ENCODE data around the gene FAM200B. TPM values are rescaled to one million over a fixed set of nuclear protein-coding genes. Genes with fewer than 3 reads are reported as not detected.
"Not testable (repeated sequence)": the region's sequence is repeated elsewhere in the genome, so short reads cannot be mapped to it uniquely, and the experiment has no call there.

FAM200B gene
- total RNA-seq, 1 donor from 2014 or later: 58.3 TPM

- Histone ChIP-seq H3K4me3 (no peak overlapping the region), H3K9ac (no peak overlapping the region), H3F3A (ENCODE audit: low read depth) (no peaks in the 10 kb centered on the region), H3K79me2 (ENCODE audit: low read depth) (no peaks in the 10 kb centered on the region), H3K4me2 (no peak overlapping the region), H3K9me3 (ENCODE audit: low read depth) (no peaks in the 10 kb centered on the region), H3K36me3 (no peaks in the 10 kb centered on the region), H2AFZ (replicated peaks) (no peak overlapping the region), H3K27me3 (no peaks in the 10 kb centered on the region), H3K4me1 (no peaks in the 10 kb centered on the region), H3K27ac (no peak overlapping the region), H4K20me1 (ENCODE audit: low read depth) (no peaks in the 10 kb centered on the region)
- Mint-ChIP-seq H3K9me3 (no peaks in the 10 kb centered on the region), H3K27ac (no peak overlapping the region), H3K36me3 (no peaks in the 10 kb centered on the region), H3K27me3 (ENCODE audit: insufficient read depth, low read depth) (no peaks in the 10 kb centered on the region), H3K4me3 (no peak overlapping the region), H3K4me1 (no peaks in the 10 kb centered on the region)
- DNase-seq (ENCODE audit: low spot score): no peak
- TF ChIP-seq CTCF (IDR thresholded peaks at IDR 0.05): no peak
- no peak for TF ChIP-seq EZH2 (IDR thresholded peaks at IDR 0.05)
- no peak for TF ChIP-seq EZH2phosphoT487 (IDR thresholded peaks at IDR 0.05)
Observed at GRCh38 chr4:15725608-15726007, 44.0 kb downstream of the FAM200B start.

GRCh38 chr4:15729910-15730533, 48.4 kb downstream of the FAM200B start:
- peak; percentile 81 for TF ChIP-seq CTCF (IDR thresholded peaks at IDR 0.05)
- no peak for TF ChIP-seq EZH2 (IDR thresholded peaks at IDR 0.05)
- no peak for TF ChIP-seq EZH2phosphoT487 (IDR thresholded peaks at IDR 0.05)
- Mint-ChIP-seq H3K27me3 (ENCODE audit: insufficient read depth, low read depth) (no peaks in the 10 kb centered on the region), H3K27ac (no peak overlapping the region), H3K36me3 (no peaks in the 10 kb centered on the region), H3K4me3 (no peak overlapping the region), H3K9me3 (peaks cover 3% of the 10 kb centered on the region), H3K4me1 (no peaks in the 10 kb centered on the region)
- DNase-seq (ENCODE audit: low spot score): peak; percentile 63
- Histone ChIP-seq H2AFZ (replicated peaks) (peak overlapping the region; percentile 40), H3K36me3 (no peaks in the 10 kb centered on the region), H3K27ac (no peak overlapping the region), H4K20me1 (ENCODE audit: low read depth) (no peaks in the 10 kb centered on the region), H3F3A (ENCODE audit: low read depth) (no peaks in the 10 kb centered on the region), H3K9me3 (ENCODE audit: low read depth) (no peaks in the 10 kb centered on the region), H3K9ac (no peak overlapping the region), H3K4me1 (no peaks in the 10 kb centered on the region), H3K79me2 (ENCODE audit: low read depth) (no peaks in the 10 kb centered on the region), H3K27me3 (no peaks in the 10 kb centered on the region), H3K4me3 (no peak overlapping the region), H3K4me2 (no peak overlapping the region)

GRCh38 chr4:15733061-15733460, 51.4 kb downstream of the FAM200B start:
- not testable (repeated sequence) for H3K27ac Mint-ChIP-seq; H3F3A ChIP-seq (ENCODE audit: low read depth); H3K4me1 Mint-ChIP-seq; H4K20me1 ChIP-seq (ENCODE audit: low read depth); H3K4me3 ChIP-seq; H3K27ac ChIP-seq; H3K9me3 ChIP-seq (ENCODE audit: low read depth); H3K36me3 ChIP-seq; H3K9ac ChIP-seq; H3K4me1 ChIP-seq; H3K4me2 ChIP-seq; H3K4me3 Mint-ChIP-seq; DNase-seq (ENCODE audit: low spot score); H3K27me3 ChIP-seq; H2AFZ ChIP-seq (replicated peaks); H3K79me2 ChIP-seq (ENCODE audit: low read depth); H3K27me3 Mint-ChIP-seq (ENCODE audit: insufficient read depth, low read depth); H3K36me3 Mint-ChIP-seq; H3K9me3 Mint-ChIP-seq

- no peaks in the 10 kb centered on the region for H3K79me2 ChIP-seq (ENCODE audit: low read depth)
- no peak overlapping the region for H3K4me3 Mint-ChIP-seq
- H2AFZ ChIP-seq (replicated peaks): no peak overlapping the region
- no peak for DNase-seq (ENCODE audit: low spot score)
- H3K4me3 ChIP-seq: no peak overlapping the region
- no peak for TF ChIP-seq EZH2 (IDR thresholded peaks at IDR 0.05)
- TF ChIP-seq EZH2phosphoT487 (IDR thresholded peaks at IDR 0.05): no peak
- no peak for TF ChIP-seq CTCF (IDR thresholded peaks at IDR 0.05)
- H3K36me3 Mint-ChIP-seq: no peaks in the 10 kb centered on the region
- H3K27ac ChIP-seq: no peak overlapping the region
- H3K4me1 Mint-ChIP-seq: peaks cover 3% of the 10 kb centered on the region
- H3K4me1 ChIP-seq: no peaks in the 10 kb centered on the region
- H3F3A ChIP-seq (ENCODE audit: low read depth): no peaks in the 10 kb centered on the region
- peaks cover 3% of the 10 kb centered on the region for H3K9me3 Mint-ChIP-seq
- no peak overlapping the region for H3K9ac ChIP-seq
- H4K20me1 ChIP-seq (ENCODE audit: low read depth): no peaks in the 10 kb centered on the region
- H3K4me2 ChIP-seq: no peak overlapping the region
- no peaks in the 10 kb centered on the region for H3K9me3 ChIP-seq (ENCODE audit: low read depth)
- peaks cover 2% of the 10 kb centered on the region for H3K27me3 Mint-ChIP-seq (ENCODE audit: insufficient read depth, low read depth)
- H3K27me3 ChIP-seq: no peaks in the 10 kb centered on the region
- no peaks in the 10 kb centered on the region for H3K36me3 ChIP-seq
- H3K27ac Mint-ChIP-seq: no peak overlapping the region
Observed at GRCh38 chr4:15735536-15735935, 53.9 kb downstream of the FAM200B start.

Data from neural progenitor cell (in vitro differentiated cells).